ENCODE data around the gene BRIX1.

The BRIX1 gene, protein sequence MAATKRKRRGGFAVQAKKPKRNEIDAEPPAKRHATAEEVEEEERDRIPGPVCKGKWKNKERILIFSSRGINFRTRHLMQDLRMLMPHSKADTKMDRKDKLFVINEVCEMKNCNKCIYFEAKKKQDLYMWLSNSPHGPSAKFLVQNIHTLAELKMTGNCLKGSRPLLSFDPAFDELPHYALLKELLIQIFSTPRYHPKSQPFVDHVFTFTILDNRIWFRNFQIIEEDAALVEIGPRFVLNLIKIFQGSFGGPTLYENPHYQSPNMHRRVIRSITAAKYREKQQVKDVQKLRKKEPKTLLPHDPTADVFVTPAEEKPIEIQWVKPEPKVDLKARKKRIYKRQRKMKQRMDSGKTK

DNA sequence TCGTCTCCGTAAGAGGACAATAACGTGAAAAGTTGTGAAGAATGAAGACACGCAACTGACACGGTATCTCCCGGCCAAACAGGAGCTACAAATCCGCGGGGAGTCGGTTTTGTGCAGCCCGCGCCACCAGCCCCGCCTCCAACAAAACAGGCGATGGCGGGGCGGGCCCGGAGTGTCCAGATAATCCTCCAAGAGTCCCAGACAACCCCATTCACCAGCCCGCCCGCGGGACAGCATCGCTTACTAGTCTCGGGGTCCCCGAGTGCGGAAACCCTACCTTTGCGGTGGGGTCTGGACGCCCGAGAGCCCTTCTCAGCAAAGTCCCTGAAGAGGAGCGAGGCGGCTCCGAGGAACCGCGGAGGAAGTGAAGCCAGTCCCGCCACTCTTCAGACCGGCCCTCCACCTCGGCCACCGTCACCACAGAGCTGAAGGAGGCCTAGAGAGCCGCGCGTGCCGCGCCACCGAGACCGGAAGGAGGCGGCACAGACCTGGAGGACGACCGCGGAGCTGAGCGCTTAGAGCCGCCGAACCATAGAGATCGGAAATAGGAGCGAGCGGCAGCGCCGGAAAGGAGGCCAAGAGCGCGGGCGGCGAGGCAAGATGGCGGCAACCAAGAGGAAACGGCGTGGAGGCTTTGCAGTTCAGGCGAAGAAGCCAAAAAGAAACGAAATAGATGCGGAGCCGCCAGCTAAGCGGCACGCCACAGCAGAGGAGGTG lies at the start of gene BRIX1, which contains the start of gene RAD1:
Gene BRIX1, plus strand, starts transcription at position 573 of the 717 bp plus-strand sequence. Its CDS starts 28 bp downstream, at position 601.
Gene RAD1, minus strand, starts transcription at position 366 of the 717 bp plus-strand sequence. CDS start 612 bp downstream, outside the sequence.
- DNase-seq (ENCODE audit: low read depth in 4 of 4, low spot score in 1 of 4) = peak; percentile 80 to 92 (median 86)

DNA sequence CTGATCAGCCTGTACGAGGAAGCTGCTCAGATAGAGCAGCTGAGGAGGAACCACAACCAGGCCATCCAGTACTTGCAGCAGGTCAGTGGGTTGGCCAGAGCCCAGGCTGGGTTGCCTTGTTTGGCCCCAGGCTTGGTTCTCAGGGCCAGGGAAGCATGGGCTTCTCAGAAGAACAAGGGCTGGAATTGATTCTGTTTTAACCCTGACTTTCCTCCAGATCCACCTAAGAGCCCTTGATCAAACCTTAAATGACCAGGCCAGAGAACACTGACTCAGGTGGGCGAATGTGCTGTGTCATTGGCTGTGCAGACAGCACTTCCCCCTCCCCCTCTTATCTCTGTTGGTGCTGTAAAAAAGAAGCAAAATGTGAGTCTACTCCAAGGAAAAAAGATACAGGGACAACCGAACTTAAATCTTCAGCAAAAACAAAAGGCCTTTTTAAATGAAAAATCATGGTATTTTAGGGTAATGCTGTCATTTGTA lies 48.5 kb upstream of the BRIX1 start:
- no peak for DNase-seq (ENCODE audit: low read depth in 4 of 4, low spot score in 1 of 4)

DNA sequence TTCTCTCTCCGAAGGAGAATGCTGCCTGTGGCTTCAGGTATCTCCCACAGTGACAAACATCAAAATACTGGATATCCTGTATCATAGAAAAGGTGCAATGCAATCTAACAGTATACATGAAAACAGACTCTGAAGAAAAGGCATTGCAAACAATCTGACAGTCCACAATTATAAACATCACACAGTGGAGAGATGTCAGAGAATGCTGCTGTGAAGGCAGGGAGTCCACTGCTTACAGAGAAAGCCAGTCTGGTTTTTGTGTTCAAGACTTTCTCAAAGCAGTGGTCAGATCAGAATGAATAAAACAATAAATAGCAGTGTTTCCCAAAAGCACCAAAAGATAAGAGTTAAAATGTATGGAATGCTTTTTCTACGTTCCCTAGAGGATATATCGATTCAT lies 47.9 kb upstream of the BRIX1 start:
- no peak for DNase-seq (ENCODE audit: low read depth in 4 of 4, low spot score in 1 of 4)

DNA sequence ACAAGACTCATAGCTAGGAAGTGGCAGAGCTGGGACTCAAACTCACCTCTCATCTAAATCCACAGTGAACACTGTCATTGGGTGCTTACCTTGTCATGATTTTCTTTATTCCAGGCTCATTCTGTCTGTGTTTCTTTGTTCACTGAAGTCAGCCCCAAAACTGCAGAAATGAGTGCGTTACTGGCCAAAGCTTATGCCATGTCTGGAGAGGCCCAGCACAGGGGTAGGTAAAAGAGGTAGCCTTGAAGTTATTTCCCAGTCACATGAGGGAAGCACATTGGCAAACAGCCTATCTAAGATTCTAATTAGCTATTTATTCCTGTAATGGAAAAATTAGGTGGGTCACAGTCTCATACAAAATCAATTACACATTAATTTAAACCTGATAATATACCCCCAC lies 46.7 kb upstream of the BRIX1 start:
- no peak for DNase-seq (ENCODE audit: low read depth in 4 of 4, low spot score in 1 of 4)

DNA sequence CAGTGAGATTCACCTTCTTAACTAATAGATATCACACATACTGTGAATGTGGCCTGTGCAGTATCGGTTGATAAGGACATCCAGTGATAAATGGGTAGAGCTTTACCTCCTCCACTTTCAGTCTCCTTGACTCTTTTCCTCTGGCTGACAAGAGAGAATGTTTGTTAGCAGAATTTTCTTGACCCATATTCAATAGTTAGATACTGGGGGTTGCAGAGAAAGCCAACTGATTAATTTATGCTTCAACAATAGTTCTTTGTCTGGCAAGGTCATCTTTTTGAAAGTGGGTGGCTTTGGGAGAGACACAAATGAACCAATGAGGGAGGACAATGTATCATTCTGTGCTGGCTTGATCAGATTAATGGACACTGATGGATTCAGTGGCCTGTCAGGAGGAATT lies 46.3 kb upstream of the BRIX1 start:
- no peak for DNase-seq (ENCODE audit: low read depth in 4 of 4, low spot score in 1 of 4)

DNA sequence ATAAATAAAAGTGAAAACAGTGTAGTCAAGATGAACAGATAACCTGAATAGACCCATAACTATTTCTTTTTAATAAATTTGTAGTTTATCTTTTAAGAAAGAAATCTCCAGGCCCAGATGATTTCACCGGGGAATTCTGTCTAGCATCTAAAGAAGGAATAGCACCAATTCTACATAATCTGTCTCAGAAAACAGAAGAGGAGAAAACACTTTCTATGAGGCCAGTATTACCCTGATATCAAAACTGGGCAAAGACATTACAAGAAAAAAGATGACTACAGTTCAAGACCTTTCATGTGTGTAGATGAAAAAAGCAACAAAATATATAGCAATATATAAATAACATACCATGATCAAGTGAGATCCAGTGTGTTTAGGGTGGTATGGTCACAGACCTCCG lies 45.1 kb upstream of the BRIX1 start:
- no peak for DNase-seq (ENCODE audit: low read depth in 4 of 4, low spot score in 1 of 4)

DNA sequence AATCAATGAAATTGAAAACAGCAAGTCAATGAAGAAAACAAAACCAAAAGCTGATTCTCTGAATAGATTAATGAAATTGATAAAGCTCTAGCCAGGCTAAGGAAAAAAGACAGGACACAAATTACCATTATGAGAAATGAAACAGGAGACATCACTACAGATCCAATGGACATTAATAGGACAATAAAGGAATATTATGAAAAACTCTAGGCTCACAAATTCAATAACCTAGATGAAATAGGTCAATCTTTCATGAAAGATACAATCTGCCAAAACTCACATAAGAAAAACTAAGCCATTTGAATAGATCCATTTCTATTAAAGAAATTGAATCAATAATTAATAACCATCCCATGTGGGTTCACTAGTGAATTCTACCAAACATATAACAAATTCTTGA lies 39.2 kb upstream of the BRIX1 start:
- DNase-seq (ENCODE audit: low read depth in 4 of 4, low spot score in 1 of 4) = no peak

DNA sequence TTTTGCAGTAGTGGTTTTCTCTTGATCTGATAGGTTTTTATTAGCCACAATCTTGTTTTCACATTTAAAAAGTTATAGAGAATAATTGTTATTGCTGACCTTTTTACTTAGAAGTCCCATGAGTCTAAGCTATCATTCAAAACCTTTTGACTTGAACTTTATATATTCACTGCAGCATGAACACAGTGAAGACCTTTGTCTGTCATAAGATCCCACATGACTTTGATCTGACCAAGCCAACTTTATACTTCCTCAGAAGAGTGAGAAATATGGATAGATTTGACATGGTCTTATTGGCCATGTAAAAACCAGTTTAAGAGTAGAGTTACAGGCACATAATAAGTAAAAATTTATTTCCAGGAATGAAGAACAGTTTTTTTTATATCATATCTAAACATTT lies 34.3 kb upstream of the BRIX1 start:
- no peak for DNase-seq (ENCODE audit: low read depth in 4 of 4, low spot score in 1 of 4)

DNA sequence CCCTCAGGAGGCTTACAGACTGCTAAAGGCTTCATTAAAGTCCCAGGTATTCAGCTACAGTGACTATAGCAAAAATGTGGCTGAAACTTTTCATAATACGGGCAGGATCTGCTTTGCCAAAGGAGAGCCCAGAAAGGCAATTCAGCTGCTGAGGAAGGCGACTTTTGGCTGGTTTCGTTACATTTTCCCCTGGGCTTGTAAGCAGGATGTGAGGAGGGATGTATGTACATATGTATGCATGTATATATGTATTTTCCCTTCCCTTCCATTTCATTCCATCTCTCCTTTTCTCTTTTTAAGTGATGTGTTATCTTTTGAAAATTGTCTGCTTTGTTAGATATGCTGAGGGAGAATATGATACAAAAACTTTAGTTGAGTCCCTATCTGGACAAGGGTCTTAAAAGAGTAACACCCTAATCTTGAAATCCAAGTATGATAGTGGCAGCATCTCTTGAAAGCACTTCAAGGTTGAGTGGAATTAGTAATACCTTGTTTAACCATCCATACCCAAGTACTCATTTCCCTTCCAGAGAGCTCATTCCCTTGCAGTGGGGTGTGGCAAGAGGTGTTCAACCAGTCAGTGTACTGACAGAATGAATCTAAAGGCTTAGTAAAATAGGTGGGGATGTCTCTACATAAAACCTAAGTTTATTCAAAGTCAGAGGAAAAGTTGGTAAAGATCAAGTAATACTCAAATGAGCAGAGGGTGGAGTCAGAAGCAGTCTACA lies 29.0 kb upstream of the BRIX1 start:
- no peak for DNase-seq (ENCODE audit: low read depth in 4 of 4, low spot score in 1 of 4)

DNA sequence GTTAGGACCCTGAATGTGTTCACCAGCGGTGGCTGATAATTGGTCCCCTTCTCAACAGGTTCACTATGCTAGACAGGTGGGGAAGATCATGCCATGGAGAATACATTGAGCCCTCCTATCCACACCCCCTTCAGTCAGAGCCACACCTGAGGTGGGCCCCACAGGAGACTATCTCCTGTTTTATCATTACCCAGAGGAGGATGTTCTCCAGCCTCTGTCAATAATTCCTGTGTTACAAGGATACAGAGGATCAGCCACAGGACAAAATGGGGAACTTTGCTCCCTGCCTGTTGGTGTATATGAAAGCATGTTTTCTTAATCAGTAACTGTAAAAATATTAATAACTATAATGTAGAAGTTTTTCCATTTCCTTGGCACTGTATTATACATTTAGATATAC lies 26.1 kb upstream of the BRIX1 start:
- DNase-seq (ENCODE audit: low read depth in 4 of 4, low spot score in 1 of 4) = no peak

DNA sequence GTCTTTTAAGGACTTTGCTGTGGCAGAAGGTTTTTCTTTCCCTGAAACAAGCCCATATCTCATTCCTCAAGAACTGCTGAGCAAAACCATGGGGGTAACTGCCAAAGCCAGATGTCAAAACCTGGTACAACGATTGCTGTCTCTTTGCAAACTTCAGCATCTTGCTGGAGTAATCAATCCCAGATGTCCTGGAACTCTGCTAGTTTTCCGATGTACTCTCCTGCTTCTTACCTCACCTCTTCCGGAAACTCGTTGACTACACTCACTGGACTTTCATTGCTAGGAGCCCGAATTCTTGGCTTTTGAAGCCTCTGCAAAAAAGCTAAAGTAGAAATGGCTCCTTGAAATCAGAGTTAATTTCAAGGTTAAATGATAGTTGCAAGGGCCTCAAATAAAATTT lies 23.5 kb upstream of the BRIX1 start:
- no peak for DNase-seq (ENCODE audit: low read depth in 4 of 4, low spot score in 1 of 4)

DNA sequence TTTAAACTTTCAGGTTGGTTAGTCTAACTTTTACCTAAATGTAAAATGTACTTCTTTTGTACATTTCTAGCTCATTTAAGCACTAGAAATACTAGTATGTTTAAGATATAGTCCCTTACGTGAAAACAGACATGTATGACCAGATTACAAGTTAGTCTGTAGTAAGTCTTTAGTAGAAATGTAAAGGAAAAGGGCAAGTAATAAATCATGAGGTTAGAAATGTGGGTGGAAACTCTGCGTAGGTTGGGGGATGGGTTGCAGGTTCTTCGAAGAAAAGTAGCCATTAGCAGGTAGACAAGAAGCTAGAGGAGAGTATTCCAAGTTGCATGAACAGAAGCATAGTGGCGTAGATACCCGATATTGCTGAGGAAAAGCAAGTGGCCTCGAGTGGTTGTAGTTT lies 23.1 kb upstream of the BRIX1 start:
- no peak for DNase-seq (ENCODE audit: low read depth in 4 of 4, low spot score in 1 of 4)

DNA sequence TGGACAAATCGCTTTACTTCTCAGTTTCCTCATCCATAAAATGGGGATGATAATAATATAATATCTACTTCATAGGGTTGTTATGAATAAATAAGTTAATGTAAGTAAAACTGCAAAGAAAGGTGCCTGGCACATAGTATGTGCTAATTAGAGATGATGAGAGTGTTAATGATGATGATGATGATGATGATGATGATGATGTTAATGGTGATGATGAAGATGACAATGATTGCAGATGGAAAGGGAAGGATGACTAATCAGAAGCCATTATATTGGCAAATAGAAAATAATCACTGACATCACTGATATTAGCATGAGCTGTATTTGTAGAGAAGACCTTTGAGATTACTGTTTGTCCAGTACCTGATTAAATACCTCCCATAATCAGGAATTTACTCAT lies 20.8 kb upstream of the BRIX1 start:
- no peak for DNase-seq (ENCODE audit: low read depth in 4 of 4, low spot score in 1 of 4)

DNA sequence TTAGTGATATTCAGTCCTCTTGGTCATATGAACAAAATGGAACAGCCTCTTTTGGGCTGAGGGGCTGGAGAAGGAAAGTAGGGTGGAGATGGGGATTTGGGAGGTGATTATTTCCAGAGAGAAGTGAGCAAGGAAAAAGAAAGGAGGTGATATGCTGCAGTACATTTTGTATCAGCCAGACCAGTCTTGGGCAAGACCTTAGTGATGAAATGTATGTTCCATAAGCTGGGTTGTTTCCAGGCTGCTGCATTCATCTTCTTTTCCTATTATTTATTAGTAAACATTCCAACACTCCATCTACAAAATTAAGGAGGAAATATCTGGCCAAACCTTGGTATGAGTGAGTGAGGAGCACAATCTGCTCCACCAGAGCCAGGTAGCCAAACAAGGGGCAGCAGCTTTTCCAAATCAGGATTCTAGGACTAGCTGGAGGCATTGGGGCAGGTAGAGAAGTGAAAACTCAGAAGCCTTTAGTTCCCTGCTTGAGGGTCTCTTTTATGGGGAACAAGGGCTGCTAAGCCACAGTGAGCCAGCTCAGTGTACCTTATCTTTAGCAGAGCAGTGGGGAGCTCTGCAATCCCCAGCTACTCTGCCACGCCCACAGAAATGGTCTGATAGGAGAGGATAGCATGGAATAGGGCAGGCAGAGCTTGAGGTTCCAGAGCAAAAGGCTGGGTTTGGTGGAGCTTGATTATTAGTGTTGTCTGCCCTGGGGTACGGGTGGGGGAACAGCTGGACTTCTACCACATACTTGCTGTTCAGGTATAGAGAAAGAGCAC lies 19.7 kb upstream of the BRIX1 start:
- DNase-seq (ENCODE audit: low read depth in 4 of 4, low spot score in 1 of 4) = no peak

DNA sequence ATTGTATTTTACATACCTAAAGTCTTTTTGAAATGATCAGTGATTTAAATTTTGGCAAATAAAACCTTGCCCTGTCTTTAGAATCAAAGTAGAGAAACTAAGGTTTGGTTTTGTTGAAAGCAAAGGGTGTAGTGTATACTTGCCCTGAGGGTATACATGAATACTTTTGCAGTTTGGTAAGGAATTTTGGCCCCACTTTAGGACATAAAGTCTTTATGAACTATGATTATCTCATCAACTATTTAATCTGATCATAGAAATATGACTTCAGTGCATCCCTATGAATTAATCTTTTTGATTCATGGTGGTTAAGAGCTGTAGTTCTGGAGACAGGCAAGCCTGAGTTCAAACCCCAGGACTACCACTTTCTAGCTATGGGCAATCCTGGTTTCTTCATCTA lies 17.9 kb upstream of the BRIX1 start:
- no peak for DNase-seq (ENCODE audit: low read depth in 4 of 4, low spot score in 1 of 4)

DNA sequence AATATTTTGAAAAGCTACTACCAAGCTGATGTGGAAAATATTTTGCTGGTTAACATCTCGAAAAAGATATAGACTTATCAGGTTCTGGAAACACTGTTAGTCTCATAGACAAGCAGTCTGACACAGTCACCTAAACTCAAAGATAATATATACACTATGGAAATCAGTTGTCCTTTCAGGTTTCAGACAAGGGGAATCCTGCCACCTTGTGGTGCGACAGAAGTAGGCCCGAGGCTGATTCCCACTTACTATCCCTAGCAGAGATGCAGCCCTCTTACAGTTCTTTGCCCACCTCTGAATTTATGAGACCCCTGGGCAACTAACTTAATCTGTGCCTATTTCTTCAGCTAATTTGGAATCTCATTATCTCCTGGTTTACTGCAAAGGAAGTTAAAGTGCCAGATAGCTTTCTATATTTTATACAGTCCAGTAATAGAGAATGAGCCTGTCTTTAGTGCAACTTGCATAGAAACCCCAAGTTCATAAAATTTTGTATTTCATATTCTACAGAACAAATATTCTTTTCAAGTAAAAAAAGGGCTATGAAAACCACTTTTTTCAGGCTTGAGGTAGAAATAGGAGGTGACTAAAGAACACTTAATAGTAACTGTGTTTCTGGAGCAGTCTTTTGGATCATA lies 17.1 kb upstream of the BRIX1 start:
- peak in 3 of 4 experiments; percentile 32 to 34 (median 34) for DNase-seq (ENCODE audit: low read depth in 4 of 4, low spot score in 1 of 4)

DNA sequence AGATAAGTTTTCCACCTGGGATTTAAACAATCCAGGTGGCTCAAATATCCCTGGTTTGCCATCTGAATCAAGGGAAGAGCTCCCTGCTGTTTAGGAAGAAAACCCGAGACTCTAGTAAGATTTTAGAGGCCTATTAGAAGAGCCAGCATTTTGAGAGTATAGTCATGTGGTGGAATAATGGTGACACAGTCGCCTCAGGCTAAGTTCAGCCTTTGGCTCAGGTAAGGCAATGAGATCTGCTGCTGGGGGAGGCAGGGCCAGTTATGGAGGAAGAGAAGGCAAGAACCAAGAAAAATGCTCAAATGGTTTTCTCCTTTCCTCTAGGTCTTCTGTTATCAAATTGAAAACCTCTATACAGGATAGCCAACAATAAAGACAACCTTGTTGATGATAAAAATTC lies 16.4 kb upstream of the BRIX1 start:
- DNase-seq (ENCODE audit: low read depth in 4 of 4, low spot score in 1 of 4) = no peak

DNA sequence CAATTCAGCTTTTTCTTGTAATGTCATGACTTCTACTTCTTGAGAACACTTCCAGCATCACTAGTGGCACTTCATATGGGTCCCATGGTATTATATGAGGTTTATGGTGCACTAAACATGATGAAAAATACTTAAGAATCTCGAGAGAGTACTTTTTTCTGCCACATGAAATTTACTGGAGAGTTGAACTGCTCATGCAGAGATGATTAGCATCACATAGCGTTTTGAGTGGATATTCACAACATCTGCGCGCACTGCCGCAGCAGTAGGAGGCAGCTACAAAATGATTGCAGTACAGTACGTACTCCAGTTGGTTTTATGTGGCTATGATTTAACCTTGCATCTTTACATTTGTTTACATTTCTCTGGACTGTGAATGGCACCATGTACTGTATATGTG lies 14.9 kb upstream of the BRIX1 start:
- DNase-seq (ENCODE audit: low read depth in 4 of 4, low spot score in 1 of 4) = no peak

DNA sequence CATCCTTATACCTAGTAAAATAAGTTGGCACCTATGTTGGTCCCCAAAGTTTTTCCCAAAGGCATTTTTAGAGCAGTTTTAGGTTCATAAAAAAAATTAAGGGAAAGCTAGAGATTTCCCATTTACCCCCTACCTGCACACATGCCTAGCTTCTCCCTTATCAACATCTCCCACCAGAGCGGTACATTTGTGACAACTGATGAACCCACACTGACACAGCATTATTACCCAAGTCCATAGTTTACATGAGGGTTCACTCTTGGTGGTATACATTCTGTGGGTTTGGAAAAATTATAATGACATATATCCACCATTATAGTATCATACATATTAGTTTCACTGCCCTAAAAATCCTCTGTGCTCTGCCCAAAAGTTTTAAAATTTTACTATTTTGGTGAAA lies 12.3 kb upstream of the BRIX1 start:
- no peak for DNase-seq (ENCODE audit: low read depth in 4 of 4, low spot score in 1 of 4)

DNA sequence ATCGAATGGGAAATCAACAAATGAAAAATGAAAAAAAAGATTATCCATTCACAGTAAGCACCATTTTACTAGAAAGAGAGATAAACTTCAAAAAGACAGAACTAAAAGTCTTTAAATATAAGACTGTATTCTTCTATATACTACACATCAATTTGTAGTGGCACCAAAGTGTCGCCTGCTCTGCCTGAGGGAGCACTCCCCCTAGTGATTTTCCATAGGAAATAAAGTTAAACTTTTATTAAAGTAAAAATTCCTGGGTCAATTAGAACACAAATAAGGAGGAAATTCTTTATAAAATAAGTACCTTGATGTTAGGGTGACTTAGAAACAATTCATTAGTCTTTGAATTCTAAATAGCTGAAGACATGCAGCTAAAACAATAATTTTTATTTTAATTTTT lies 9.9 kb upstream of the BRIX1 start:
- no peak for DNase-seq (ENCODE audit: low read depth in 4 of 4, low spot score in 1 of 4)

DNA sequence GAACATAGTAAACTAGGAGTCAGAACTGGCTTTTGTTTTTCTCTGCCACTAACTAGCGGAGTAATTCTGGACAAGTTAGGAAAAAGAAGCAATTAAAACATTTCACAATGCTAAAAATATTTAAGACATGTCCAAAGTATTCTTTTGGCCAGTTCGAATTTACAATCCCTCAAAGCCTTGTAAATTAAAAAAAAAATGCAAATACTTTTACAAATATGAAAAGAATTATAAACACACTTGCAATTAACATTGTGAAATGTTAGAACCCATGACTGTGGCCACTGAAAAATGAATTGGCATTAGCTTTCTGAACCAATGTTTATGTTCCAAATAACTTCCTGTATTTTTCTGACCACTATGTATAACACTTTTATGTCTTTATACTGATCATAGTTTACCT lies 2.4 kb upstream of the BRIX1 start:
- DNase-seq (ENCODE audit: low read depth in 4 of 4, low spot score in 1 of 4) = no peak

Data from stimulated activated CD4-positive, alpha-beta T cell treated with anti-CD3 and anti-CD28 coated beads, Interleukin-1b, Interleukin-23, amount 100 ng/mL, for 24 hours (primary cell).